ENCODE data around the gene OR9A2. TPM values are rescaled to one million over a fixed set of nuclear protein-coding genes. Genes with fewer than 3 reads are reported as not detected.

Gene OR9A2
- total RNA-seq, 1 donor from 2014 or later = not detected

GRCh38 chr7:143023047-143023446, 3.9 kb downstream of the OR9A2 start:
- intact Hi-C loops (cut with micrococcal nuclease) = no loop called here

DNA sequence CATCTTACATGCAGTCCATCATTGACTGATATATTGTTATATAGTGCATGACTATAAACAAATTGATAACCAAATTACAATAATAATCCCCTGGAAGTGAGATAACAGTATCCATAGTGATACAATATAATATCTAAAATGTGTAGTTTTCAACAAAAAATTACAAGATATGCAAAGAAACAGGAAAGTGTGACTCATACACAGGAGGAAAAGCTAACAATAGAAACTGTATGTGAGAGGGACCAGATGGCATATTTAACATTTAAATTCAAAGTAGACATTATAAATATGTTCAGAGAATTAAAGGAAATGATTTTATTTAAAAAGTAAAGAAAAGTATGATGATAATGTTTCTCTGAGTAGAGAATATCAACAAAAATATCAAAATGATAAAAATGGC, 8.0 kb downstream of the OR9A2 start:
- intact Hi-C loops (cut with micrococcal nuclease) = no loop called here

DNA sequence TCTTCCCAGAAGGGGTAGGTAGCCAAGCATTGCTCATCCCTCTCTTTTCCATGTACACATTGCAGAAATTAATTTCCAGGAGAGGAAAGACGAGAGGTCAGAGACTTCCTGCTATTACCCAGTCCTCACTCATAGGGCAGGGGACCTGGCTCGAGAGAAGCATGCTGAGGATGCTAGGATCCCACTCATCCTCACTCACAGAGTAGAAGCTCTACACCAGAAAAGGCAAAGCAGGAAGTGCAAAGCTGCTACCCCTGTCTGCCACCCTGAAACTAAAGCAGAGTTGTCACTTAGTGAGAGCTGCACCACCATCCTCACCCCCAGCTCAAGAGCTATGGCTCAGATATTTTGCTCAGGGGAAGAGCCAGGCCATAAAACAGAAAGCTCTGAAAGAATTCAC, 9.9 kb downstream of the OR9A2 start:
- intact Hi-C loops (cut with micrococcal nuclease) = no loop called here

GRCh38 chr7:143015926-143016490, 10.9 kb downstream of the OR9A2 start:
- intact Hi-C loops (cut with micrococcal nuclease) = no loop called here

DNA sequence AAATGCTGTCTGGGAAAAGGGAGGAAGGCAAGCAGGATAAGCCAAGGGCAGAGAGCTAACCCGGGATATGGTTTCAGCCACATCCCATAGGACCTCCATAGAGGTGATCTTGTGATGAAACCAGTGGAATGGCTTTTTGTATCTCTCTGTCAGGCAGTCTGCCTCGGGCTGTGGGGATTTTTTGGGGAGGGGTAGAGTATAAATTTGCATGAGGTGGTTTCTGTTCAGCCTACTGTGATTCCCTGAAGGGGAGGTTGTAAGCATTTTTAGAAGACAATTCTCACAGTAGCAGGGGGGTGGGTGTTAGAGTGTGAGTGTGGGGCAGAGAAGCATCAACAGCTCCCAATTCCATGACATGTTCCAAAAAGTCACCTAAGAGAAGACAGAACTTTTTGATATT, 11.8 kb downstream of the OR9A2 start:
- intact Hi-C loops (cut with micrococcal nuclease) = no loop called here

DNA sequence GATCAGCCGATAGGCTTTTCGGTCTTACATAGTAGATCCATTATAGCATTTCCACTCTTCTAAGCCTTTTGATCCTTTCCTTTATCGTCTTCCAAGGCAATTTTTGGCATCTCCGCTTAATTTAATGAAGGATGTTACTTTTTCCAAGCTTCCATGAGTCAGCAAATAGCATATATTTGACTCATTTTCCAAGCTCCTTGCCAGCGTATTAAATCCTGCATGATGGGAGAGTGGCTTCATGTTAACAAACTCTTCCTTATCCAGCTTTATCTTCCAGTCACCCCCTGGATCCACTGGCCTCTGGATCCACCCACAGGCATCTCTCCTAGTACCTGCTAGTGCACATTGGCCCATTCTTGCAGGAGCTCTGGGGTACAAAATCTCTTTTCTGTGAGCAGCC, 13.0 kb downstream of the OR9A2 start:
- intact Hi-C loops (cut with micrococcal nuclease) = no loop called here

GRCh38 chr7:143013473-143013872, 13.5 kb downstream of the OR9A2 start:
- intact Hi-C loops (cut with micrococcal nuclease) = no loop called here

GRCh38 chr7:143012409-143012808, 14.5 kb downstream of the OR9A2 start:
- intact Hi-C loops (cut with micrococcal nuclease) = no loop called here

DNA sequence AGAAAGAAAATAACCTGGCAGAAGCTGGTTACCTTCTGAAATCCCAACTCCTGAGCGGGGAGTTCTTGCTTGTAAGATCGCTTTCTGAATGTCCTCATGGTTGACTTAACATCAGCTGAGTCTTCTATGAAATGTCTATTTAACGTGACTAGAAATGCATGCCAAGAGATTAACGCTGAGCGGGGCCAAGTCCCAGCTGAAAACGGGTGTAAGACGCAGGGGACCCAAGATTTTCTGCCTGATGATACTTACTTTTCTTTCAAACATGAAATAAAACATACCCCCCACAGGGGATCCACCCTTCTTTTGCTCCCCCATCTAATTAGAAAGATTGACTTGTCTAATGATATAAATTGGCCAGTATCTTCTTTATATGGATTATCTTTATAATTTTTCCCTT, 14.9 kb downstream of the OR9A2 start:
- intact Hi-C loops (cut with micrococcal nuclease) = no loop called here

DNA sequence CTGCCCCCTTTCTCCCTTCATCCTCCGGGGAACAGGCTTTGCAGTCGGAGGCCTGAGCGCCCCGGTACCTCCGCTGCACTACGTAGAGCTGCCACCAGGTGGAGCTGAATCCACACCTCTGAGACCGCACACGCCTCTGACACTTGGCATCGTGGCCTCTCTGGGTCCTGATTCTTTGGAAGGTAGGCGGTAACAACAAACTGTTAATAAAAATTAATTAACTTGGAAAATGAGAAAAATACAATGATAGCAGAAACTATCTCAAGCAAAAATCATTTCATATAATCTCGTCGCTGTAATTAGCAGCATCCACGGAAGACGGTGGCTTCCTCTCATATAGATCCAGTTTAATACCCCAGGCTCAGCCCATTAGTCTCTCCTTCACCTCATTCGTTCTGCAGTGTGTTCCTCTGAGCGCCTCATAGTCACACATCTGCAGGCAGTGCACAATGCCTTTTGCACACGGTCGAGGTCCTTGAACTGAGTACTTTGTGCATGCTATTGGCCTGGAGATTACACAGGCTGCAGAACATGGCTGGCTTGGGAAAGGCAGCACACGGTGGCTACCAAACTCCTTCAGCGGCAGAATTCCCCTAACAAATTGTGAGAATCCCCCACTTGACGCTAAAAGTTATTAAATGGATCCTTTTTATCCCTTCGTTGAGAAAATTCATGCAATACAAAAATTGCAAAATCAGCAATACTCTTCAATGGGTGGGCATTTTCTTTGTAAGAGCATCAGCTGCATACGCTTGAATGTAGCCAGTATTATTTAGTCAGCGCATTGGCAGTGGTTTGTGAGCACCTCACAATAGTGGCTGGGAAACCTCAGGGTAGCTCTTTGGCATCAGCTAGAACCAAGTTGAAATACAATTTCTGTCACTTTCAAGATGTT, 18.7 kb downstream of the OR9A2 start:
- intact Hi-C loops (cut with micrococcal nuclease) = loop anchor here (1.0 to 10.0 kb wide), 7 partner anchors 207 to 1033 kb away; partner anchors contain the start of gene TAS2R38

DNA sequence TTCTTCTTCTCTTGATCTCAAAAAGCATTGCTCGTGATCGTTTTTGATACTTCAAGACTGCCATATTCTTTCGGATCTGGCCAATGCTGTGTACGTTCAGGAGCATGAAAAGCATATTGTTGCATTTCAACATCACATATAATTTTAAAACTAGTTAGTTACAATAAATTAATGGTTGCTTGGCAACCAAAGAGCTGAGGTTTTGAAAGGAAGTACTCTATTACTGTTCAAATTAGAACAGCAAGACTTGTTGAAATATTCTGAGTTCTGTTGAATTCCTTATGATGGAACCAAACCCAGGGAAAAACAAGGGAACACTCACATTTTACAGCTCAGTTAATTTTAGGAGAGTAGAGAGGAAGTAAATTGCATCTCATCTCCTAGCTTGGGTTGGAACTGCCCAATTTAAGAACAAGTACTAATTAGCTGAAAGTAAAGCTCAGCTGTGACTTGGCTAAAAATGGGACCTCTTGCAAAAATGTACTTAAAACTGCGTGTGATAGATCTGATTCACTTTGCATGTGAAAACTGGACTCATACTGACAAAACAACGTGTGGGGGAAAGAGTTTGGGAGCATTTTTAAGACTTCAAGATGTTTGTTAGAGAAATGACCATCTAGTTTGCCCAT, 21.2 kb downstream of the OR9A2 start:
- intact Hi-C loops (cut with micrococcal nuclease) = loop anchor here (10.0 kb wide), 5 partner anchors 299 to 1031 kb away; partner anchors contain the start of gene TAS2R38

DNA sequence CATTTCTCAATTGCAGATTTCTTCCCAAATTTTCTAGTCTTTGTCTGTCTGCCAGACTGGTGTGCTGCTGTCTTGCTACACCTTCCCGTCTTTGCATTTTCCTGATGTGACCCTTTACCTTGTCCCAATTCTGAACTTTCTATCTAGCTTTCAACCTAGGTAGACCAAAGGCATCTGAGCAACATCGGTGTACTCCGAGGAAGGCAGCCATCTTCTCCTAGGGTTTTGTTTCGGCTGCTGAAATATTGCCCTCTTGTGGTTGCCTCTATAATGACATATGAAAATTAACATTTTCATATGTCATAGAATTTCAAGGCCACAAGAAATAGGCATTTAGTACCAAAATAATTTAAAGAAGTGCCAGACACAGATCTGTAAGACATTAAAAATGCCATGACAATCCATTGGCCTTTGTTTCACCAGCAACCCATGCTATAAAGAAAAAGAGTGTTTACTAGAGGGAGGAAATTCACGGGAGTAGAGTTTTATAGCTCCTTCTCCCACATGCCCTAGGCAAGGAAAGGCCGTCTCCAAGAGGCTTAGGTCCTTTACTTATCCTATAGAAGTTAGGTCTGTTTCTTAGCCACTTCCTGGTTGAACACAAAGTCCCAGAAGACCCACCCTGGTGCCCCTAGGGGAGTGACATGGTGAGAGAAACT, 23.4 kb downstream of the OR9A2 start:
- intact Hi-C loops (cut with micrococcal nuclease) = loop anchor here (1.0 to 10.0 kb wide), 14 partner anchors 123 to 1029 kb away; partner anchors contain the start of gene TAS2R38

DNA sequence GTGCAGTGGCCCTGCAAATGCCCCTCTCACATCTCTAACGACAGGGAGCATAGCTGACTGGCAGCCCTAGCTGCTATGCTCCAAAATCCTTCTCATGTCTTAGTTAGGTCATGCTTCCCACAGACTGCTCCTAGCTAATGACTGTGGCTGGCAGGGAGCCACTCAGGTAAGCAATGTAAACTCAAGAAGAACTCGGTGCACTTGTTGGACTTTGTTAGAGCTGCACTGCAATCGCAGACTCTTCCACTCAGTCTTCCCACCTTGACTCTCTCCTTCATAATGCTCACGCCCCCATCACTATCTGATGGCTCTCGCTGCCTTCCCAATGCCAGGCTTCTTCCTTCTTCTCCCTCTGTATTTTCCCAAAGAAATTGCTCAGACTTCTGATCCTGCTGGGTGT, 24.0 kb downstream of the OR9A2 start:
- intact Hi-C loops (cut with micrococcal nuclease) = loop anchor here (1.0 to 10.0 kb wide), 14 partner anchors 122 to 1028 kb away; partner anchors contain the start of gene TAS2R38

GRCh38 chr7:143002106-143002505, 24.8 kb downstream of the OR9A2 start:
- intact Hi-C loops (cut with micrococcal nuclease) = loop anchor here (2.0 to 10.0 kb wide), 10 partner anchors 121 to 1027 kb away; partner anchors contain the start of gene TAS2R38

- intact Hi-C loops (cut with micrococcal nuclease) = loop anchor here (5.0 to 10.0 kb wide), 7 partner anchors 304 to 1026 kb away; partner anchors contain the start of gene TAS2R38
These were observed 26.3 kb downstream of the OR9A2 start for GRCh38 chr7:143000648-143001047.

DNA sequence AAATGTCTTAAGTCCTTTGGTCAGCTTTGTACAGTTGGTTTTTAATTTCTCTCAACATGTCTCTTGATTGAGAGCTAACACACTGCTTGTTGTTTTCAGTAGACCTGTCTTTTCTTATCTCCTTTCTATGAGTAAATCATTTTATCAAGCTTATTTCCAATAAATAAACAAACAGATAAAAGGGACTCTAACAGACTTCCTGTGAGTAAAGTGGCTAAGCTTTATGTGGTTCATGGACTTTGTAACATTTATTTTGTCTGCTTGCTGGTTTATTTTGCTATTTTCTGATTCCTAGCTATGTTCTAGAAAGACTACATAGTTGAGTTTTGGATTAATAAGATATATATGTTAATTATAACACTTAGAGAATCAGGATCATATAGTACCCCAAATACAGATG, 27.1 kb downstream of the OR9A2 start:
- intact Hi-C loops (cut with micrococcal nuclease) = loop anchor here (5.0 to 10.0 kb wide), 7 partner anchors 305 to 1025 kb away; partner anchors contain the start of gene TAS2R38

GRCh38 chr7:142998966-142999365, 28.0 kb downstream of the OR9A2 start:
- intact Hi-C loops (cut with micrococcal nuclease) = no loop called here

GRCh38 chr7:142997456-142997989, 29.4 kb downstream of the OR9A2 start:
- intact Hi-C loops (cut with micrococcal nuclease) = no loop called here

GRCh38 chr7:142992427-142992826, 34.5 kb downstream of the OR9A2 start:
- intact Hi-C loops (cut with micrococcal nuclease) = no loop called here

DNA sequence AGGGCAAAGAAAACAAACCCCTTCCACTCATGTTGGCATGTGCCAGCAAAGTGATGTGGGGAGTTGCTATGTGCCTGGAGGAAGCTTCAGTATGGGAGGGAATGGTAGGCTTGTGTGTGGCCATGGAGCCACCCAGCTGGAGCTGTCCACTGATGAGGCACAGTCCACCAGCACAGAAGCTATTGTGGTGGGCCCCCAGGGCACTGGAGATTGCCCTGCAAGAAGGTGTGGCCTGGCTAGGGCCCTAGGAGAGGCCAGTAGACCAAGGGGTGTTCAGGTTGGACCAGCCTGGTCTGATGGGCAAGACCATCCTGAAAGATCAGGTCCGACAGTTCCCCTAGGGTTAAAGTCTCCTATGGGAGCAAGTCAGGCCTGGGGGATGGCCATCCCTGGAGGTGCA, 42.6 kb downstream of the OR9A2 start:
- intact Hi-C loops (cut with micrococcal nuclease) = no loop called here

DNA sequence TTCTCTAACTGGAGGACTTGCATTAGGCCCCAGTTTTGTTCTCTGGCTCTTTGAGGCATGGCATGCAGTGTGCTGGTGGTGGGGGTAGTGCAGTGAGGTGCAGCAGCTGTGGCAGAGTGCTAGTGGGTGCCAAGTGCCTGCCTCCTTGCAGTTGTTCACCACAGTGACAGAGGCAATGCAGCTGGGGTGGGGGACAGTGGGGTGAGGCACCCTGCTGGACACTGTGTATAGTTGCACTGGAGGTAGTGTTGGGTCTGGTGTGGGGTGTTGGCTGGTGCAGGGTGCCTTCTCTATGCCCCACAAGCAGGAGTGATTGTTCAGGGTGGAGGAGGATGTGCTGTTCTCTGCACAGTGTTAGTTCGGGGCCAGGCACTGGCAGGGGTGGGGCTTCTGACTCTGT, 43.1 kb downstream of the OR9A2 start:
- intact Hi-C loops (cut with micrococcal nuclease) = no loop called here

Measured in T-helper 2 cell treated with Interferon-gamma antibody and Interleukin-4, amounts not matched to agents 100 ng/mL and 5 ng/mL, for 36 hours (primary cell).